ENCODE results near the gene STX11.

Gene STX11

DNA sequence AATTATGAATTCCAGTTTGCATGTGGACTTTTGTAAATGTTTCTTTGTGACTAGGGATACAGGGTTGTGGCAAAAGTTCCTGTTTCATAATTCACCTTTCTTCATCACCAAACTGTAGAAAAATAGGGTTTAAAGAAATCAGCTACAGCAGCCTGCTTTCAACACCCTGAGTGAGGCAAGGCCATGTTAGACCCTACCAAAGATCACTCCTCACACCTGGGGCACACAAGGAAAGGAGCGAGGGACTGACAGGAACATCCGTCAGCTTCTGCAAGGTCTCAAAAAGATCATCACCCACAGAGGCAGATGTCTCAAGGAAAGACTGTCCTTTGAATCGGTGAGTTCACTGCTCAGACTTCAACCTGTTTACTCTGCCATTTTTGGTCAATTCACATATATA lies 10.5 kb upstream of the STX11 start:
- no peak for DNase-seq (ENCODE audit: low read depth)
- TF ChIP-seq, protein P1, sequence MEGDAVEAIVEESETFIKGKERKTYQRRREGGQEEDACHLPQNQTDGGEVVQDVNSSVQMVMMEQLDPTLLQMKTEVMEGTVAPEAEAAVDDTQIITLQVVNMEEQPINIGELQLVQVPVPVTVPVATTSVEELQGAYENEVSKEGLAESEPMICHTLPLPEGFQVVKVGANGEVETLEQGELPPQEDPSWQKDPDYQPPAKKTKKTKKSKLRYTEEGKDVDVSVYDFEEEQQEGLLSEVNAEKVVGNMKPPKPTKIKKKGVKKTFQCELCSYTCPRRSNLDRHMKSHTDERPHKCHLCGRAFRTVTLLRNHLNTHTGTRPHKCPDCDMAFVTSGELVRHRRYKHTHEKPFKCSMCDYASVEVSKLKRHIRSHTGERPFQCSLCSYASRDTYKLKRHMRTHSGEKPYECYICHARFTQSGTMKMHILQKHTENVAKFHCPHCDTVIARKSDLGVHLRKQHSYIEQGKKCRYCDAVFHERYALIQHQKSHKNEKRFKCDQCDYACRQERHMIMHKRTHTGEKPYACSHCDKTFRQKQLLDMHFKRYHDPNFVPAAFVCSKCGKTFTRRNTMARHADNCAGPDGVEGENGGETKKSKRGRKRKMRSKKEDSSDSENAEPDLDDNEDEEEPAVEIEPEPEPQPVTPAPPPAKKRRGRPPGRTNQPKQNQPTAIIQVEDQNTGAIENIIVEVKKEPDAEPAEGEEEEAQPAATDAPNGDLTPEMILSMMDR (conservative IDR thresholded peaks at IDR 0.05; ENCODE audit: low read depth, low read length), result no peak

DNA sequence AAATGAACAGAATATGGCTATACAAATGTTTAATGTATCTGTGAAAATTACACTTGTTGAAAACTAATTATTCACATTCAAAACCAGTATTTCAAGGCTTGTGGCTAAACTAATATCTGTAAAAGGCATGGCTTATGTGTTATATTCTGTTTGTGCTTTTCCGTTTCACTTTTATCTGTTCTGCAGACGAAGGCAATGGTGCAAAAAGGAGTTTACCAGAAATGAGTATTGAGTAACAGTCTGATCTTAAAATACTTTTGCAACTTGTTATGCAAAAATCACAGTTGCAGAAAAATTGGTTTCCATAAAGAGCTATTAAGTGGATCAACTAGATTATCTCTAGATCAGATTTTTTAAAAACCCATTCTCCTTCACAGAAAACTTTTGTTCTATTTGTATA lies 9.4 kb upstream of the STX11 start:
- TF ChIP-seq, protein P1 (conservative IDR thresholded peaks at IDR 0.05; ENCODE audit: low read depth, low read length), result no peak
- no peak overlapping the region for H3K4me3 ChIP-seq (ENCODE audit: low read length)

More for the DNA sequence above, 10.5 kb upstream of the STX11 start:
- no peak overlapping the region for H3K4me3 ChIP-seq (ENCODE audit: low read length)

DNA sequence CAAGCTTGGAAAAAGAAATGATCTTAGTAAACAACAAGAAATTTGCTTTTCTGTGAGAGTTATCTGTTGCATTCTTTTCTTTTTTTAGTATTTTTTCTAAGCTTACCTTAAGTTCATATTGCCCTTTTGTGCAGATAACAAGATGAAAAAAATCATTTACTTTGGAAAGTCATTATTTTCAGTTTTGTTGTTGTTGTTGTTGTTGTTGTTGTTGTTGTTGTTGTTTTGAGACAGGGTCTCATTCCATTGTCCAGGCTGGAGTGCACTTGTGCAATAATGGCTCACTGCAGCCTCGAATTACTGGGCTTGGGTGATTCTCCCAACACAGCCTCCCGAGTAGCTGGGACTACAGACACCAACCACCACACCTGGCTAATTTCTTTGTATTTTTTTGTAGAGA lies 8.8 kb upstream of the STX11 start:
- no peak overlapping the region for H3K4me3 ChIP-seq (ENCODE audit: low read length)
- TF ChIP-seq, protein P1 (conservative IDR thresholded peaks at IDR 0.05; ENCODE audit: low read depth, low read length), result no peak
- DNase-seq (ENCODE audit: low read depth), result no peak

More for the DNA sequence above, 9.4 kb upstream of the STX11 start:
- DNase-seq (ENCODE audit: low read depth), result no peak

DNA sequence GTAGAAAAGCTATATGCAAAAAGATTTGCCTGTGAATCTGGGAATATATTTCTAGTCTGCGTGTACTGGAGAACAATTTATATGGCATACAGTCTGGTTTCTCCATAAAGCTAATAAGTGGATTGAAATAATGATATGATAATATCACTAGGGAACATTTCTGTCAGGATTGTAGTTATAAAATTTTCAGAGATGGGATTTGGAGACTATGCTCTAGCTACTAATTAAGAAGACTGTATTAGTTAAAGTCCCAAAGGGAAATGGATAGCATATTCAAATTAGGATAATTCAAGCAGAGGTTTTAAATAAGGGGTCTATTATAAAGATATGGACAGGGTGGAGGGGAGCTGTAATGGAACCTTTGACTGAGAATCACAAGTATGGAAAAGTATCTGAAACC lies 7.2 kb upstream of the STX11 start:
- H3K4me3 ChIP-seq (ENCODE audit: low read length), result no peak overlapping the region
- TF ChIP-seq, protein P1 (conservative IDR thresholded peaks at IDR 0.05; ENCODE audit: low read depth, low read length), result no peak
- no peak for DNase-seq (ENCODE audit: low read depth)

DNA sequence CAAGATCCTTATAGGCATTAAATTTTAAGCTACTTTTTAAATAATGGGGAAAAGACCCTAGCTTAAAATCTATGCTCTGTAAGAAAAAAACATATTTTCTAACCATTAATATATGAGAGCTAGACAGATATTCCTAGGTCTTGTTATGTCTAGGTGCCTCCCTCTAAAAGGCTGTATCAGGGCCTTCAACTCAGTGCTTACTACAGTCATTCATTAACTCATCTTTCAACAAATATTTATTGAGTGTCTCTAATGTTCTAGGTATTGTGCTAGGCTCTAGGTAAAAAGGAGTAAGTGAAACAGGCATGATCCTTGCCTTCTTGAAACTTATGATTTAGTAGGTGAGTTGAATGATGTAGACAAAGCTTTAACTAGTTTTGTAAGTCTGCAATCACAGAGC lies 6.4 kb upstream of the STX11 start:
- DNase-seq (ENCODE audit: low read depth), result no peak
- TF ChIP-seq, protein P1 (conservative IDR thresholded peaks at IDR 0.05; ENCODE audit: low read depth, low read length), result no peak
- no peak overlapping the region for H3K4me3 ChIP-seq (ENCODE audit: low read length)

DNA sequence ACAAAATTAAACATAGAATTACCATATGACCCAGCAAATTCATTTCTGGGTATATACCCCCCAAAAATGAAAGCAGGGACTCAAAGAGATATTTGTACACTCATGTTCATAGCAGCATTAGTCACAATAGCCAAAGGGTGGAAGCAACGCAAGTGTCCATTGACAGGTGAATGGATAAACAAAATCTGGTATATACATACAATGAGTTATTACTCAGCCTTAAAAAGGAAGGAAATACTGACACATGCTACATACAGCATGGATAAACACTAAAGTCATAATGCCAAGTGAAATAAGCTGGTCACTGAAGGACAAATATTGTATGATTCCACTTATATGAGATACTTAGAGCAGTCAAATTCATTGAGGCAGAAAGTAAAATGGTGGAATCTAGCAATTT lies 5.3 kb upstream of the STX11 start:
- TF ChIP-seq, protein P1 (conservative IDR thresholded peaks at IDR 0.05; ENCODE audit: low read depth, low read length), result no peak
- H3K4me3 ChIP-seq (ENCODE audit: low read length), result no peak overlapping the region
- no peak for DNase-seq (ENCODE audit: low read depth)

DNA sequence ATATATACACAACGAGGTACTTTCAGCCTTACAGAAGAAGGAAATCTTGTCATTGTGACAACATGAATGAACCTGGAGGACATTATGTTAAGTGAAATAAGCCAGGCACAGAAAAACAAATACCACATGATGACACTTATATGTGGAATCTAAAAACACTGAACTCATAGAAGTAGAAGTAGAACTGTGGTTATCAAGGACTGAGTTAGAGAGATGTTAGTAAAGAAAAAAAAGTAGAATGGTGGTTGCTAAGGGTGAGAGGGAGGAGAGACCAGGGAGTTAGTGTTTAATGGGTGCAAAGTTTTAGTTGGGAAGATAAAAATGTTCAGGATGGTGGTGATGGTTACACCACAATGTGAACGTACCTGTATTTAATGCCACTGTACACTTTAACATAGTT lies 4.8 kb upstream of the STX11 start:
- DNase-seq (ENCODE audit: low read depth), result no peak
- TF ChIP-seq, protein P1 (conservative IDR thresholded peaks at IDR 0.05; ENCODE audit: low read depth, low read length), result no peak

More for the DNA sequence above, 4.8 kb upstream of the STX11 start:
- no peak overlapping the region for H3K4me3 ChIP-seq (ENCODE audit: low read length)

Data from retinal pigment epithelial cell (primary cell).